Epidermal melanocyte (primary cell): ENCODE data around the gene CCDC183.
"Not testable (repeated sequence)": the region's sequence is repeated elsewhere in the genome, so short reads cannot be mapped to it uniquely, and the experiment has no call there.

Experiments used
- DNase-seq: peaks from one replicate; pipeline ENCODE4 v3.0.0; 2011; ENCODE audit warnings: low spot score; ENCODE audit not compliant: insufficient read length

The CCDC183 gene

DNA sequence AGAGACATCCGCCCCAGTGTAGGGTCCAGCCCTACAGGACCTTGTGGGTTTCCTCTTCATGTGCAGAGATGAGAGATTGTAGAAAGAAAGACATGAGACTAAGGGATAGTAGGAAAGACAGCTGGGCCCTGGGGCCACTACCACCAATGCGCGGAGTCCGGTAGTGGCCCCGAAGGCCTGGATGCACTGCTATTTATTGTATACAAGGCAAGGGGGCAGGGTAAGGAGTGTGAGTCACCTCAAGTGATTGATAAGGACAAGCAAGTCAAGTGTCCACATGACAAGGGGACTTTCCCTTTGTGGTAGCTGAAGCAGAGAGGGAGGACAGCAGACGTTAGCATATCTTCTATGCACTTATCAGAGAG lies 11.2 kb upstream of the CCDC183 start:
- DNase-seq: no peak

DNA sequence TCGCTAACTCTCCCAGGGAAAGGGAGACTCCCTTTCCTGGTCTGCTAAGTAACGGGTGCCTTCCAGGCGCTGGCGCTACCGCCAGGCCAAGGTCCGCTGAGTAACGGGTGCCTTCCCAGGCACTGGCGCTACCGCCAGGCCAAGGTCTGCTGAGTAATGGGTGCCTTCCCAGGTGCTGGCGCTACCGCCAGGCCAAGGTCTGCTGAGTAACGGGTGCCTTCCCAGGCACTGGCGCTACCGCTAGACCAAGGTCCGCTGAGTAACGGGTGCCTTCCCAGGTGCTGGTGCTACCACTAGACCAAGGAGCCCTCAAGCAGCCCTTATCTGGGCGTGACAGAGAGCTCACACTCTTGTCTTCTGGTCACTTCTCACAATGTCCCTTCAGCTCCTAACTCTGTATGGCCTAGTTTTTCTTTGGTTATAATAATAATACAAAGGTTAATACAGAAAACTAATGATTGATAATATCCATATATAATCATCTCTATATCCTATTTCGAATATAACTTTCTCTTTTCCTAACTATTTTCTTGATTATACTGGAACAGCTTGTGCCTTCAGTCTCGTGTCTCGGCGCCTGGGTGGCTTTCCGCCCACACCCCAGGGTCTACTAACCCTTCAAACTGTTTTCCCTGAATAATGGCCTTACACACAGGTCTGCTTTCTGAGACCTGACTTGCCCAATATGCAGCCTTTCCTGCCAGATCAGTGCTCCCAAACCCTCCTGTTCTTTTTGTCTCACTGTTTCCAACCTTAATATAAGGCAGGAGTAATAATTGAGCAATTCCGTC lies 10.4 kb upstream of the CCDC183 start:
- DNase-seq: not testable (repeated sequence)

DNA sequence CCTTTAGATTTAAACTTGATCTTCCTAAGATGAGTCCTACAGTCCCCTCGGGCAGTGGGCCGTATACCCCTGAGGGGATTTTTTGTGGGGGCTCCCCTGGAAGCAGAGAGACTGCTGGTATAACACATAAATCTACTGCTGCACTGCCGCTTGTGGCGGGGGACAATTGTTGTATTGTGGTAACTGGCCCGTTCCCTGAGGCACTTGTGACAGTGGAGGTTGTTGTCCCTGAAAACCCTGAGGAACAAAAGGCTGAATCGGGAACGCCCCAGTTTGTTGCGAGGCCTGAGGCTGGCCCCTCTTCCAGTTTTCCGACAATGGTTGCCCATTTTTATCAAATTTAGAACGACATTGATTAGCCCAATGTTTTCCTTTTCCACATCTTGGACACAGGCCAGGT lies 9.7 kb upstream of the CCDC183 start:
- peak; percentile 2 for DNase-seq

DNA sequence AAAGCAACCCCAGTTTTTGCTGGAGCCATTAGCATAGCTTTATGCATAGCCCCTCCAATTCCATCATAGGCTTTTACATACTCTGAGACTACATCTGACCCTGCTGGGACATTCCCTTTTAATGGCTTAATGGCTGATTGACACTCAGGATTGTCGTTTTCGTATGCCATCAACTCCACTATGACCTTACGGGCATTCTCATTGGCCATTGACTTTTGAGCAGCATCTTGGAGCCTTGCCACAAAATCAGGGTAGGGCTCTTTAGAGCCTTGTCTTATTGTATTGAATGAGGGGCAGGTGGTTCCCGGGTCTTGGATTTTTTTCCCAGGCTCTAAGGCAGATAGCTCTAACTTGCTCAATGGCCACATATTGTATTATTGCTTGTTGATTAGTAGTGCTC lies 9.2 kb upstream of the CCDC183 start:
- DNase-seq: not testable (repeated sequence)

DNA sequence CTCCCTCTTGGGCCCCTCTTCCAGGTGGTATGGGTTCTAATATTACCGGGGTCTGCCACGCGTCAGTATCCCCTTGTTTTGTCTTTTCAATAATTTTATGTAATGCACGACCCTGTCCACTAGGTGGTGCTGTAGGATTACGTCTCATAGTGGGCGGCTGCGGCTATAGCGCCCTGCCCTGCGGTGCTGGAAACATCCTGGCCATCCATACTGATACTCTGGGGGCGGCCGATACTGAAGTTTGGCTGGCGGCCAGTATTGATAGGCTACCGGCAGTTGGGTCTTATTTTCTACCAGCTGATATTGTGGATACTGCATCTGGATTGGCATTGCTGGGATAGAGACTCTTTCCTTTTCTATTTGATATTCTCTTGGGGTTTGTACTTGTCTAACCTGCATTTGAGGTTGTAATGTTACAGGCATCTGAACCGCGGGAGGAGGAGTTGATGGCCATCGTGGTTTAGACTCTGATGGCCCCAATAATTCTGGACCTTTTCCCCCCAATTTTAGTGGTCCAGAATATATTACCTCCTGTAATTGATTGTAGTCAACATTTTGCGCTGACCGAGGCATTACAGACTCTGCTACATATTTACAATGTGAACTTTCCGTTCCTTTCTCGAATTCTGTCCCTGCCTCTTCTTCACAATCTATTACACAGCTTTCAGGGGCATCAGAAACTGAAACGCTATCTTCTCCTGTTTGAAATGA lies 8.3 kb upstream of the CCDC183 start:
- peak; percentile 46 for DNase-seq

DNA sequence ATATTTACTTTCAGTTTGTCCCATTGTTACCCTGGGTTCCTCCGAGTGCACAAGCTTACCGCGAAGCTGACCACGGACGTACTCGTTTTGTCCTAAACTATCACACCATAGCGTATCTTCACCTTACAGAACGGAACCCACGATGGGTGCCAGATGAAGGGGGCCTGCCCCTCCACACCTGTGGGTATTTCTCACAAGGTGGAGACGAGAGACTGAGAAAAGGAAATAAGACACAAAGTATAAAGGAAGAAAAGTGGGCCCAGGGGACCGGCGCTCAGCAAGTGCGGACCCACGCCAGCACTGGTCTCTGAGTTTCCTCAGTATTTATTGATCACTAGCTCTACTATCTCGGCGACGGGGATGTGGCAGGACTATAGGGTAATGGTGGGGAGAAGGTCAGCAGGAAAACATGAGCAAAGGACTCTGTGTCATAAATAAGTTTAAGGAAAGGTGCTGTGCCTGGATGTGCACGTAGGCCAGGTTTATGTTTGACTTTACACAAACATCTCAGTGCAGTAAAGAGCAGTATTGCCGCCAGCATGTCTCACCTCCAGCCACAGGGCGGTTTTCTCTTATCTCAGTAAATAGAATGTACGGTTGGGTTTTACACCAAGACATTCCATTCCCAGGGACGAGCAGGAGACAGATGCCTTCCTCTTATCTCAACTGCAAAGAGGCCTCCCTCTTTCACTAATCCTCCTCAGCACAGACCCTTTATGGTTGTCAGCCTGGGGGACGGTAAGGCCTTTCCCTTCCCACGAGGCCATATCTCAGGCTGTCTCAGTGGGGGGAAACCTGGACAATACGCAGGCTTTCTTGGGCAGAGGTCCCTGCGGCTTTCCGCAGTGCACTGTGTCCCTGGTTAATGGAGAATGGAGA lies 7.3 kb upstream of the CCDC183 start:
- DNase-seq: not testable (repeated sequence)

DNA sequence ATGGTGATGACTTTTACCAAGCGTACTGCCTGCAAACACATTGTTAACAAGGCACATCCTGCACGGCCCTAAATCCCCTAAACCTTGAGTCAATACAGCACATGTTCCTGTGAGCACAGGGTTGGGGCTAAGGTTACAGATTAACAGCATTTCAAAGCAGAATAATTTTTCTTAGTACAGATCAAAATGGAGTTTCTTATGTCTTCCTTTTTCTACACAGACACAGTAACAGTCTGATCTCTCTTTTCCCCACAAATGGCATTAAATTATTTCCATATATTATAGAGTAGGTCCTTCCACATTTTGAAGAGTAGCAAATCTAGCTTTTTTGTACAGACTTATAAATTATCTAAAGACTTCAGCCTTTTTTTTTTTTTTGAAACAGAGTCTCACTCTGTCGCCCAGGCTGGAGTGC lies 6.6 kb upstream of the CCDC183 start:
- no peak for DNase-seq

DNA sequence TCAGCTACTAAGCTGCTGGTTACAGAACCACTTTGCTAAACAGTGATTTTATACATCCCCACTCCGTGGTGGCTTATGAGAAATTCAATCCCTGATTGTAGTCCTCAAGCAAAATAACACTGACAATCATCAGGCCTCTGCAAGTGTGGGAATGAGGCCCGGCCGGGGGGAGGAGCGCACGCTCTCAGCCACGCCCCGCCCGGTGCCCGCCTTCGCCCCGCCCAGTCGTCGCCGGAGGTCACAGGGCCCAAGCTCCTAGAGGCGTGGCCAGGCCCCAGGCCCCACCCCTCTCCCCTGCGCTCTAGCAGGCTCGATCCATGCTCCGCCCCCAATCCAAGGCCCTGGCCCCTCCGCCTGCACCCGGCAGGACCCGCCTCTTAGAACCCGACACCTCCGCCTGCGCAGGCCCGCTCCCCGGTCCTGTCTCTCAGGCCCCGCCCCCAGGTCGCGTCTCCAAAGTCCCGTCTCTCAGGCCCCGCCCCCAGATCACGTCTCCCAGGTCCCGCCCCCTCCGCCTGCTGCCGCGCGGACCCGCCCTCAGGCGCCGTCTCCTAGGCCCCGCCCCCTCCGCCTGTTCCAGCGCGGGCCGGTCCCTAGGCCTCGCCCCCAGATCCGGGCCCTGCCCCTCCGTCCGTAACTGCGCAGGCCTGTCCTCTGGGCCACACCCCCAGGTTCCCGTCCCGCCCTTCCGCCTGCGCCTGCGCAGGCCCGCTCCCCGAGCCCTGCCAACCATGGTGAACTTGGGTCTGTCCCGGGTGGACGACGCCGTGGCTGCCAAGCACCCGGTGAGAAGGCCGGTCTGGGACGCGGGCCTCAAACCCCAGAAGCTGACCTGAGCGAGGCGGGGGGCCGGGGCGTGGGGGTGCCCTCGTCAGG lies 5.3 kb upstream of the CCDC183 start, which contains the start of gene TMEM141:
Gene TMEM141, plus strand, starts transcription at position 705 of the 876 bp plus-strand sequence. Its CDS starts 27 bp downstream, at position 732.
- peak; percentile 97 for DNase-seq

DNA sequence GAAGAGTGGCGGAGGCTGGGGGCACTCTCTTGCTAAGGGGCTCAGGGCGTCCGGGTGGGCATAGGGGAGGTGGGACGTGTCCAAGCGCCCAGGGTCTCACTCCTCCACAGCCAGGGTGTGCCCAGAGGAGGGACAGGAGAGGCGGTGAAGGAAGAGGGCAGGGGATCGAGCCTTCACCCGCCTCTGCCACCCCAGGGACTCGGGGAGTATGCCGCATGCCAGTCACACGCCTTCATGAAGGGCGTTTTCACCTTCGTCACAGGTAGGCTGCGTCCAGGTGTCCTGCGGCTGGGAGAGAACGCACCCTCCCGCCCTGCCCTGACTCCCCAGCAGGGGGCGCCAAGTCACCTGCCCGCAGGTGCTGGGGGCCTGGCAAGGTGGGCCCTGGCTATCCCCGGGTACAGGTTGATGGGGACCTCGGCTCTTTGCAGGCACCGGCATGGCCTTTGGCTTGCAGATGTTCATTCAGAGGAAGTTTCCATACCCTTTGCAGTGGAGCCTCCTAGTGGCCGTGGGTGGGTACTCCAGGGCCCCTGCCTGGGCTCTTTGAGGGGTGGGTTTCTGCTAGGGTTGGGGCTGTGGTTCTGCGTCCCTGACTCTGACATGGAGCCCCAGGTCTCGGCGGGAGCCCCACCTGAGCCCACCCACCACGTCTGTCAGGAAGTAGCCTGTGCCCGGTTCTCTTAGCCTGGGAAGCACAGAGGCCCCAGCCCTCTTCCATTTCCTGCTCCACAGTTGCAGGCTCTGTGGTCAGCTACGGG lies 4.4 kb upstream of the CCDC183 start:
- DNase-seq: peak; percentile 21

DNA sequence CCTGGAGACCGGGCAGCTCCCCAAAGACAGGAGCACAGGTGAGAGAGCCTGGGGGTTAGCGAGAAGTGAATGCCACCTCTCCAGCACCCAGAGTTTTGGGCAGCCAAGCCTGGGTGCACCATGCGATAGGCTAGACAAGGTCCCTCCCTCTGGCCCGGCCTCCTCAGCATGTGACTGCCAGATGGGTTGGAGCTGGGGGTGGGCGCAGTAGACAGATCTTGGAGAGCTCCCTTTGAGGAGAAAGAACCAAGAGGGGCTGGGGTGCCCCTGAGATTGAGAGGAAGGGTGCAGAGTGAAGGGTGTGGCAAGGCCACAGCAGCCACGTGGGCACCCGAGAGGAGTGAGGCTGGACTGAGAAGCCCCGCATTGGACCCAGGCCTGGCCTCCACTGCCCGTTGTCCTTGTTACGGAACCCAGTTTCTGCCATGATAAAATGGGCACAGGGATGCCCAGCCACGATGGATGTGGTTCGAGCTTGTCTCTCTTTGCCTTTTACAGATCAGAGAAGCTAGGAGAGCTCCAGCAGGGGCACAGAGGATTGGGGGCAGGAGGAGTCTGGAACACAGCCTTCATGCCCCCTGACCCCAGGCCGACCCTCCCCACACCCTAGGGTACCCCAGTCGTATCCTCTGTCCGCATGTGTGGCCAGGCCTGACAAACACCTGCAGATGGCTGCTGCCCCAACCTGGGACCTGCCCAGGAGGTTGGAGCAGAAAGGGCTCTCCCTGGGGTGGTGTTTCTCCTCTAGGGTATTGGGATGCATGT lies 3.6 kb upstream of the CCDC183 start:
- peak; percentile 6 for DNase-seq

DNA sequence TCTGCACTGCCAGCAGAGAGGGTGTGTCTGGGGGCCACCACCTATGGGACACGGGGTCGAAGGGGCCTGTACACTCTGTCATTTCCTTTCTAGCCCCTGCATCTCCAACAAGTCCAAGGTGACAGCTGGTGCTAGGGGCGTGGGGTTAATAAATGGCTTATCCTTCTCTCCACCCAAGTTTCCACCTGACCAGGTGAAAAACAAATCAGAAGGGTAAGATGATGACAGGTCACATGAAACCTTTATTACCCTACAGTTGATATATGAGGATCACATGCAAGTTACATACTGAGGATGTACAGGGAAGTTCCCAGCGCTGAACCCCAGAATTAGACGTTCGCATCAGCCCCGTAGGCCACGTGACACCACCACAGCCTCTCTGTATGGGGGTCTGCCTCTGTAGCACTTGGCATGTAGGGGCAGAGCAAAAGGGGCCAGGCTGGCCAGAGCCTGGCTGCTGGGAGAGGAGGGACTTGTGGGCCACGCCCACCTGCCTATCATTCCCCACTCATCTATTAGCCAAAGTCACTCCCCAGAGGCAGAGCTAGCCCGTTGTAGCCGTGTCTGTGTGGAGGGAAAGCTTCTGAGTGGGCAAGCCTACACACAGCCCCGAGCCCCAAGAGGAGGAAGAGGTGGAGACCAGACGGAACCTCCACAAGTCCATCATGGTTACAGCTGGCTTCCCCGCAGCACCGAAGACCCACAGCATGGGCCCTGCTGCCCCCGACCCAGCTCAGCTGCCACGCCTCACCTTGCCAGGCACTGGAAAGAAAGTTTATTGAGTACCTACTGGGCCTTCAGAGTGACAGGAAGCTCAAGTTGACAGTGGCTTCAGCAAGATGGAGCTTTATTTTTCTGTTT lies 2.8 kb upstream of the CCDC183 start:
- DNase-seq: no peak

DNA sequence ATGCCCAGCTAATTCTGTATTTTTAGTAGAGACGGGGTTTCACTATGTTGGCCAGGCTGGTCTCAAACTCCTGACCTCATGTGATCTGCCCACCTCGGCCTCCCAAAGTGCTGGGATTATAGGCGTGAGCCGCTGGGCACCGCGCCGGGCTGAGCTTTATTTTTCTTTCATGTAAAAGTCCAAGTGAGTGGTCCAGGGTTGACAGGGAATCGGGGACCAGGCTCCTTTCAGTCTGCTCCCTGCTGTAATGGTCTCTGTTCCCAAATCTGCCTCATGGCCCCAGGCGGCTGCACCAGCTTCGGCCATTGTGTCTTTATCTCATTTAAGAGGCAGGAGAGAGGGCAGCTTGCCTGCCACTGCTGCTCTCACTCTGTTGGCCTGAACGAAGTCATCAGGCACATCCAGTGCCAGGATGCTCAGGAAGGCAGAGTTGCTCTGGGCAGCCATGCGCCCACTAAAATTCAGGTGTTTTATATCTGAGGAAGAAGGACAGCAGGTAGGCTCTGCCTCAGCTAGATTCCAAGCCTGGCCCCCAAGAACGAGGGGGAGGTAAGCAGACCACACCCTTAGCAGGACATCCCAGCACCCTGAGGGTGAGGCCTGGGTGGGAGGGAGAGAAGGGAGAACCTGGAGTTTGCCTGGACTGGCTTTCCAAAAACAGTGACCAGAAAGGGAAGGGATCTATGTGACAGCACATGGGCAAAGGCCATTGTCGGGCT lies 1.7 kb upstream of the CCDC183 start:
- DNase-seq: no peak

DNA sequence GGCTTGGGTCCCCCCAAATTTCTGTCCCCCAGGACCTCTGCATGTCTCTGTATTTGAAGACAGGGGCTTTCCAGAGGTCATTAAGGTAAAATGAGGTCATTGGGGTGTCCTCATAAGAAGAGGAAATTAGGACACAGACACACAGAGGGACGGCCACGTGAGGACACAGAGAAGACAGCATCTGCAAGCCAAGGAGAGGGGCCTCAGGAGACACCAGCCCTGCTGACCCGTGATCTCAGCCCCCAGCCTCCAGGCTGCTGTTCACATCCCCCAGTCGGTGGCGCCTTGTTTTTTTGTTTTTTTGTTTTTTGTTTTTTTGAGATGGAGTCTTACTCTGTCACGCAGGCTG lies 1.2 kb upstream of the CCDC183 start:
- DNase-seq: no peak

DNA sequence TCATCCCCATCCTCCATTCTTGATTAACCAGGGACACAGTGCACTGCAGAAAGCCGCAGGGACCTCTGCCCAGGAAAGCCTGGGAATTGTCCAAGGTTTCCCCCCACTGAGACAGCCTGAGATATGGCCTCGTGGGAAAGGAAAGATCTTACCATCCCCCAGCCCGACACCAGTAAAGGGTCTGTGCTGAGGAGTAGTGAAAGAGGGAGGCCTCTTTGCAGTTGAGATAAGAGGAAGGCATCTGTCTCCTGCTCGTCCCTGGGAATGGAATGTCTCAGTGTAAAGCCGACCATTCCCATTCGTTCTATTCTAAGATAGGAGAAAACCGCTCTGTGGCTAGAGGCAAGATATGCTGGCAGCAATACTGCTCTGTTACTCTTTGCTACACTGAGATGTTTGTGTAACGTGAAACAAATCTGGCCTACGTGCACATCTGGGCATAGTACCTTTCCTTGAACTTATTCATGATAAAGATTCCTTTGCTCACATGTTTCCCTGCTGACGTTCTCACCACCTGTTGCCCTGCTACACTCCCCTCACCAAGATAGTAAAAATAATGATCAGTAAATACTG lies 723 bp downstream of the CCDC183 start:
- not testable (repeated sequence) for DNase-seq

DNA sequence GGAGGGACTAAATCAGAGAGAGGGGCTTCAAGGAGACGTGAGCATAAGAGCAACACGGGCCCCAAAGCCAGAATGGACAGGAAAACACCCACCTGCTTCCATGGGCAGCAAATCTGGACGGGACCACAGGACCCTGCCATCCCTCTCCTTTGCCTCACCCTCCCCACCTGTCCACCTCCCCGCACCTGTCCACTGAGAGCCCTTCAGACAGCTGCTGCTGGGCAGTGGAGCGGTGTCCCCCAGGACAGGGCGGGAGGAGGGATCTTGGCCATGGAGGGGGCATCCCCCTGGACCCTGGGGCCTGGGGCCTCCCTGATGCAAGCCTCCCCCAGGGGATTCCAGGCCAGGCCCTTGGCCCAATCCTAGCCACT lies 2.6 kb downstream of the CCDC183 start:
- DNase-seq: peak; percentile 8

DNA sequence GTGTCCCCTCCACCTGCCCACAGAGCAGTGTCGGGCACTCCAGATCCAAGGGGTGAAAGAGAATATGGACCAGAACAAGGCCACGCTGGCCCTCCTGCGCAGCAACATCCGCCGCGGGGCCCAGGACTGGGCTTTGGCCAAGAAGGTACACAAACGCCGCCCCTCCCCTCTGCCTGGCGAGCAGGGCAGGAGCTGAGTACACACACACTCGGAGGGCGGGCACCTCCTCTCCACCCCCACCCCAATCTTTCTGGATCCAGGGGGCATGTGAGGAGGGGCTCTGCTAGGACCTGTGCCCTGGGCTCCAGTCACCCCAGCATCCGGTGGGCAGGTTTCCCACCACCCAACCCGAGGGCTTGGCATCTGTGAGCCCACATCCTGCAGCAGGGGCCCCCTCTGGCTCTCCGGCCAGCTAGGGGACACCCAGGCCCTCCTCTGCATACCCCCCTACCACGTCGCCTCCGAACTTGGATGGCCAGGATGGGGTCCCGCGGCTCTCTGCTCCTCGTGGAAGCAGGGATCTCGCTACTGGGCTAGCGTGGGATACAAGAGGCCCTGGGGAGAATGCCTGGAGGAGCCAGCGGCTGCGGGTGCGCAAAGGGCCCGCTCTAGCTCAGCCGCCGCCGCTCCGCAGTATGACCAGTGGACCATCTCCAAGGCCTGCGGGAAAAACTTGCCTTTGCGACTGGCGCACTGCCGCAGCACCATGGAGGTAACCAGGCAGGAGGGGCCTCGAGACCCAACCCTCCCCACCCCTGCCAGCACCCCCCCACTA lies 3.1 kb downstream of the CCDC183 start:
- peak; percentile 5 for DNase-seq
